SK-N-SH (cell line): Measurements from ENCODE around the gene HSFX4. TPM values are rescaled to one million over a fixed set of nuclear protein-coding genes. Genes with fewer than 3 reads are reported as not detected.

Source experiments
- CTCF ChIA-PET: fragments of 300-600, 350-600 bp; formaldehyde crosslinking; extraction: SDS; loops from one replicate; lab custom pipeline; 2021; lab: Yijun Ruan, JAX
- POLR2A ChIA-PET: fragments of 350-600 bp; sonication (Branson Sonifier 250); formaldehyde crosslinking; extraction: SDS; loops from one replicate; lab custom pipeline; 2020; ENCODE audit warnings: antibody characterized with exemption, inconsistent platforms; lab: Yijun Ruan, JAX
- DNase-seq: peaks from one replicate; pipeline ENCODE4 v3.0.0; 2012
- H2AFZ ChIP-seq: fragments of 200-600 bp; sonication (generic); 2 replicates; pipeline ENCODE4 v1.8.1; 2016; ENCODE audit warnings: antibody characterized with exemption, mild to moderate bottlenecking, low read depth
- H3F3A ChIP-seq: fragments of 200-600 bp; sonication (generic); replicated peaks from 2 replicates; pipeline ENCODE3; 2016; ENCODE audit warnings: antibody characterized with exemption, mild to moderate bottlenecking; ENCODE audit not compliant: insufficient read depth
- H3K27ac ChIP-seq, 2 experiments: fragments of 200-500 bp in 1 of 2; fragments of 200-600 bp in 1 of 2; sonication (Bioruptor generic) in 1 of 2; sonication (generic), shearing (Covaris generic) in 1 of 2; 2 replicates each; pipeline versions ENCODE4 v1.5.1 to v1.6.1; 2014 to 2016; ENCODE audit warnings: low read depth in 2 of 2, inconsistent platforms in 1 of 2, low read length in 1 of 2, mild to moderate bottlenecking in 1 of 2, mixed read lengths in 1 of 2
- H3K27me3 ChIP-seq: fragments of 200-600 bp; sonication (generic), shearing (Covaris generic); 2 replicates; pipeline ENCODE4 v1.6.1; 2016; ENCODE audit warnings: mixed run types; ENCODE audit not compliant: insufficient read depth
- H3K36me3 ChIP-seq, 2 experiments: fragments of 200-500 bp in 1 of 2; fragments of 200-600 bp in 1 of 2; sonication (Bioruptor generic) in 1 of 2; sonication (generic) in 1 of 2; replicated peaks in 1 of 2; 2 replicates each; pipeline versions ENCODE3 to v1.5.1; 2014 to 2016; ENCODE audit warnings: low read length in 1 of 2, mild to moderate bottlenecking in 1 of 2; ENCODE audit not compliant: insufficient read depth in 2 of 2, control insufficient read depth in 1 of 2
- H3K4me1 ChIP-seq, 2 experiments: fragments of 200-500 bp in 1 of 2; fragments of 200-600 bp in 1 of 2; sonication (Bioruptor generic) in 1 of 2; sonication (generic), shearing (Covaris generic) in 1 of 2; 2 replicates each; pipeline versions ENCODE4 v1.5.1 to v1.6.1; 2014 to 2016; ENCODE audit warnings: low read depth in 1 of 2, low read length in 1 of 2, mixed run types in 1 of 2; ENCODE audit not compliant: insufficient read depth in 2 of 2, control insufficient read depth in 1 of 2
- H3K4me2 ChIP-seq: fragments of 200-600 bp; sonication (generic), shearing (Covaris generic); 2 replicates; pipeline ENCODE4 v1.6.1; 2017; ENCODE audit warnings: mixed run types
- H3K4me3 ChIP-seq, 2 experiments: fragments of 200-500 bp in 1 of 2; fragments of 200-600 bp in 1 of 2; sonication (Bioruptor generic) in 1 of 2; sonication (generic), shearing (Covaris generic) in 1 of 2; 2 replicates each; pipeline versions ENCODE4 v1.5.1 to v1.8.1; 2014 to 2016; ENCODE audit warnings: low read depth in 2 of 2, inconsistent platforms in 1 of 2, low read length in 1 of 2, mild to moderate bottlenecking in 1 of 2, mixed read lengths in 1 of 2, moderate library complexity in 1 of 2
- H3K79me2 ChIP-seq: fragments of 200-600 bp; sonication (generic); 2 replicates; pipeline ENCODE4 v1.8.1; 2017; ENCODE audit warnings: mild to moderate bottlenecking; ENCODE audit not compliant: insufficient read depth
- H3K9ac ChIP-seq: fragments of 200-600 bp; sonication (generic); 2 replicates; pipeline ENCODE4 v1.6.1; 2017; ENCODE audit warnings: mixed run types
- H3K9me2 ChIP-seq: fragments of 200-600 bp; sonication (generic); 2 replicates; pipeline ENCODE4 v1.6.1; 2017; ENCODE audit warnings: mixed run types
- H3K9me3 ChIP-seq: fragments of 200-600 bp; sonication (generic); 2 replicates; pipeline ENCODE4 v1.6.1; 2017; ENCODE audit warnings: mixed run types, mild to moderate bottlenecking, moderate library complexity
- H4K20me1 ChIP-seq: fragments of 200-600 bp; sonication (generic); 2 replicates; pipeline ENCODE4 v1.6.1; 2017; ENCODE audit warnings: mild to moderate bottlenecking, mixed run types; ENCODE audit not compliant: insufficient read depth
- ELF1 ChIP-seq: IDR thresholded peaks from 2 replicates; pipeline ENCODE4 v1.4.0; 2012
- EP300 ChIP-seq, 2 experiments: IDR thresholded peaks; 2 replicates each; pipeline versions ENCODE4 v1.4.0 to v1.6.1; 2012; ENCODE audit warnings: borderline replicate concordance in 1 of 2, low read depth in 1 of 2, low read length in 1 of 2
- EZH2phosphoT487 ChIP-seq: fragments of 200-600 bp; sonication (generic); IDR thresholded peaks from 2 replicates; pipeline ENCODE4 v1.6.1; 2017; ENCODE audit warnings: low read depth, mixed run types, mild to moderate bottlenecking, antibody characterized with exemption, moderate library complexity, borderline replicate concordance
- FOXJ3 ChIP-seq: sonication (generic); formaldehyde crosslinking; IDR thresholded peaks from 2 replicates; pipeline ENCODE4 v1.5.1; 2020; ENCODE audit warnings: mild to moderate bottlenecking, missing genetic modification reagents
- JUND ChIP-seq: IDR thresholded peaks from 2 replicates; pipeline ENCODE4 v1.4.0; 2012
- MXI1 ChIP-seq: IDR thresholded peaks from 2 replicates; pipeline ENCODE4 v1.6.1; 2012; ENCODE audit warnings: mild to moderate bottlenecking, low read depth, low read length, improper control_type of control experiment
- POLR2AphosphoS5 ChIP-seq: IDR thresholded peaks from 2 replicates; pipeline ENCODE4 v1.6.1; 2012; ENCODE audit warnings: low read depth, low read length
- RAD21 ChIP-seq: IDR thresholded peaks from 2 replicates; pipeline ENCODE4 v1.6.1; 2012; ENCODE audit warnings: mild to moderate bottlenecking, low read length
- RXRA ChIP-seq: IDR thresholded peaks from 2 replicates; pipeline ENCODE4 v1.4.0; 2012; ENCODE audit warnings: low read depth, mild to moderate bottlenecking, borderline replicate concordance
- SIN3A ChIP-seq: IDR thresholded peaks from 2 replicates; pipeline ENCODE4 v1.6.1; 2012; ENCODE audit warnings: low read depth, mild to moderate bottlenecking, low read length, moderate library complexity, borderline replicate concordance
- SMC3 ChIP-seq: IDR thresholded peaks from 2 replicates; pipeline ENCODE4 v1.6.1; 2012; ENCODE audit warnings: low read depth, low read length, improper control_type of control experiment
- TAF1 ChIP-seq: IDR thresholded peaks from 2 replicates; pipeline ENCODE4 v1.6.1; 2012; ENCODE audit warnings: low read depth, mild to moderate bottlenecking, low read length, moderate library complexity, borderline replicate concordance
- TCF12 ChIP-seq: IDR thresholded peaks from 2 replicates; pipeline ENCODE4 v1.4.0; 2012
- TEAD4 ChIP-seq: IDR thresholded peaks from 2 replicates; pipeline ENCODE4 v1.4.0; 2012; ENCODE audit warnings: mild to moderate bottlenecking, borderline replicate concordance; ENCODE audit not compliant: insufficient read depth
- WGBS: methylation state at CpG from one replicate; pipeline ENCODE4 v1.1.6; 2017; ENCODE audit warnings: low lambda C conversion rate; 5-methylcytosine and 5-hydroxymethylcytosine counted together
- polyA plus RNA-seq, 3 experiments: library from polyadenylated mRNA; depleted of rRNA; stranded (reverse); fragments of >200 nt; gene quantifications; 2 replicates each; pipeline ENCODE4 v1.2.3, GENCODE V29; 2012
- TF ChIP-seq, protein P1 (sequence below): IDR thresholded peaks from 2 replicates; pipeline ENCODE4 v1.4.0; 2012; ENCODE audit warnings: low read depth
- TF ChIP-seq, protein P2 (sequence below): IDR thresholded peaks from 2 replicates; pipeline ENCODE4 v1.4.0; 2012; ENCODE audit warnings: low read depth, borderline replicate concordance
- TF ChIP-seq, protein P3 (sequence below): IDR thresholded peaks from 2 replicates; pipeline ENCODE4 v1.6.1; 2012; ENCODE audit warnings: mild to moderate bottlenecking, low read depth, low read length, moderate library complexity
- TF ChIP-seq, protein P4 (sequence below): fragments of 150-350 bp; IDR thresholded peaks from 2 replicates; pipeline ENCODE4 v1.6.1; 2017; ENCODE audit warnings: antibody characterized with exemption, low read length, low read depth, borderline replicate concordance

Gene HSFX4
- polyA plus RNA-seq, 1 of the 3 experiments (the other 2 are of a cell fraction) = not detected

DNA sequence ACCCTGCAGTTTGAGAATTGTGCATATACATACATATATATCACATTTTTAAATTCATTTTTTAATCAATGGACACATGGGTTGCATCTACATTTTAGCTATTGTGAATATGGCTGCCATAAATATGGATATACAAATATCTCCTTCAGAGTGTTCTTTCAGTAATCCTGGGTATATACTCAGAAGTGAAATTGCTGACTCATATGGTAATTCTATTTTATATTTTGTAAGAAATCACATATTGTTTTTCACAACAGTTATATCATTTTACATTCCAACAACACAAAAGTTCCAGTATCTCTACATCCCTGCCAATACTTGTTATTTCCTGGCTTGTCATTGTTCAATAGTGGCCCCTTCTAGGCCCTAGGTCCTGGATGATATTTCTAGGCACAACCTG lies 20.6 kb upstream of the HSFX4 start:
- Histone ChIP-seq H3K79me2 (no peaks in the 10 kb centered on the region), H3K36me3 (no peaks in the 10 kb centered on the region), H3K4me1 (no peaks in the 10 kb centered on the region), H2AFZ (no peak overlapping the region), H3K9me2 (no peaks in the 10 kb centered on the region), H3F3A (no peaks in the 10 kb centered on the region), H3K4me3 (no peak overlapping the region), H3K4me2 (no peak overlapping the region), H3K27ac (no peak overlapping the region), H4K20me1 (no peaks in the 10 kb centered on the region), H3K9me3 (no peaks in the 10 kb centered on the region)
- ChIA-PET CTCF (no interaction called here), POLR2A (no interaction called here)
- DNase-seq = no peak
- TF ChIP-seq POLR2AphosphoS5 (no peak), SMC3 (no peak), TEAD4 (no peak), FOXJ3 (CRISPR knock-in tag) (no peak)
- TF ChIP-seq, protein P1, sequence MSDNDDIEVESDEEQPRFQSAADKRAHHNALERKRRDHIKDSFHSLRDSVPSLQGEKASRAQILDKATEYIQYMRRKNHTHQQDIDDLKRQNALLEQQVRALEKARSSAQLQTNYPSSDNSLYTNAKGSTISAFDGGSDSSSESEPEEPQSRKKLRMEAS = no peak
- TF ChIP-seq, protein P2, sequence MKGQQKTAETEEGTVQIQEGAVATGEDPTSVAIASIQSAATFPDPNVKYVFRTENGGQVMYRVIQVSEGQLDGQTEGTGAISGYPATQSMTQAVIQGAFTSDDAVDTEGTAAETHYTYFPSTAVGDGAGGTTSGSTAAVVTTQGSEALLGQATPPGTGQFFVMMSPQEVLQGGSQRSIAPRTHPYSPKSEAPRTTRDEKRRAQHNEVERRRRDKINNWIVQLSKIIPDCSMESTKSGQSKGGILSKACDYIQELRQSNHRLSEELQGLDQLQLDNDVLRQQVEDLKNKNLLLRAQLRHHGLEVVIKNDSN = no peak
- TF ChIP-seq, protein P3, sequence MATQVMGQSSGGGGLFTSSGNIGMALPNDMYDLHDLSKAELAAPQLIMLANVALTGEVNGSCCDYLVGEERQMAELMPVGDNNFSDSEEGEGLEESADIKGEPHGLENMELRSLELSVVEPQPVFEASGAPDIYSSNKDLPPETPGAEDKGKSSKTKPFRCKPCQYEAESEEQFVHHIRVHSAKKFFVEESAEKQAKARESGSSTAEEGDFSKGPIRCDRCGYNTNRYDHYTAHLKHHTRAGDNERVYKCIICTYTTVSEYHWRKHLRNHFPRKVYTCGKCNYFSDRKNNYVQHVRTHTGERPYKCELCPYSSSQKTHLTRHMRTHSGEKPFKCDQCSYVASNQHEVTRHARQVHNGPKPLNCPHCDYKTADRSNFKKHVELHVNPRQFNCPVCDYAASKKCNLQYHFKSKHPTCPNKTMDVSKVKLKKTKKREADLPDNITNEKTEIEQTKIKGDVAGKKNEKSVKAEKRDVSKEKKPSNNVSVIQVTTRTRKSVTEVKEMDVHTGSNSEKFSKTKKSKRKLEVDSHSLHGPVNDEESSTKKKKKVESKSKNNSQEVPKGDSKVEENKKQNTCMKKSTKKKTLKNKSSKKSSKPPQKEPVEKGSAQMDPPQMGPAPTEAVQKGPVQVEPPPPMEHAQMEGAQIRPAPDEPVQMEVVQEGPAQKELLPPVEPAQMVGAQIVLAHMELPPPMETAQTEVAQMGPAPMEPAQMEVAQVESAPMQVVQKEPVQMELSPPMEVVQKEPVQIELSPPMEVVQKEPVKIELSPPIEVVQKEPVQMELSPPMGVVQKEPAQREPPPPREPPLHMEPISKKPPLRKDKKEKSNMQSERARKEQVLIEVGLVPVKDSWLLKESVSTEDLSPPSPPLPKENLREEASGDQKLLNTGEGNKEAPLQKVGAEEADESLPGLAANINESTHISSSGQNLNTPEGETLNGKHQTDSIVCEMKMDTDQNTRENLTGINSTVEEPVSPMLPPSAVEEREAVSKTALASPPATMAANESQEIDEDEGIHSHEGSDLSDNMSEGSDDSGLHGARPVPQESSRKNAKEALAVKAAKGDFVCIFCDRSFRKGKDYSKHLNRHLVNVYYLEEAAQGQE = no peak
- TF ChIP-seq, all 33 proteins: peak for 0
- Histone ChIP-seq H3K27me3 (no peaks in the 10 kb centered on the region), H3K9ac (no peak overlapping the region)

DNA sequence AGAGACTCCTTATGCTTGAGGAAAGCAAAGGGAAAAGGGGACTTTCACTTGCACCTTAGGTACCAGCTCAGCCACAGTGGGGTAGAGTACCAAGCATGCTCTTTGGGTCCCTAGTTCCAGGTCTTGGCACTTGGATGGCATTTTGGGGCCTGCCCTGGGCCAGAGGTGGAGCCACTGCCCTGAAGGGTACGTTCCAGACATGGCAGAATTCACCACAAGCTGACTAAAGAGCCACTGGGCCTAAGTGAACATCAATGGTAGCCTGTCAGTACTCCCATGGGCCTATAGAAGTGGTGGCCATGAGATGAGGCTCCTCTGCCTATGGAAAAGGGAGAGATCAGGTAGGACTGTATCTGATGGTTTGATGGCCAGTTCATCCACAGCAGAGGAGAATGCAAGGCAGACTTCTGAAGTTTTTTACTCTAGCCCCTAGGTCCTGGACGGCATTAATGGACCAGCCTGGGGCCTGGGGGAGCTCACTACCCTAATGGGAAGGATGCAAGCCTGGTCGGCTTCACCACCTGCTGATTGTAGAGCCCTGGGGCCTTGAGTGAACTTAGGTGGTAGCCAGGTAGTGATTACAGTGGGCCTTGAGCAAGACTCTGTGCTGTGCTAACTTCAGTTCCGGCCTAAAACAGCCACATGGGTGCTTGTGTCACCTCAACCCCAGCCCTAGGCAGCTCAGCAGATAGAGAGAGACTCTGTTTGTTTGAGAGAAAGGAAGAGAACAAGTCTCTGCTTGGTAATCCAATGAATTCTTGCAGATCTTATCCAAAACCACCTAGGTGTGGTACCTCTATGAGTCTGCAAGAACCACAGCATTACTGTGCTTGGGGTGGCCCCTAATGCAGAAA lies 19.8 kb upstream of the HSFX4 start:
- DNase-seq = no peak

More for the DNA sequence above, 19.8 kb upstream of the HSFX4 start:
- Histone ChIP-seq H2AFZ (no peak overlapping the region), H3K9me3 (no peaks in the 10 kb centered on the region), H3K27ac (no peak overlapping the region), H3K4me2 (no peak overlapping the region), H3K27me3 (no peaks in the 10 kb centered on the region), H3K4me3 (no peak overlapping the region), H3F3A (no peaks in the 10 kb centered on the region), H3K9me2 (no peaks in the 10 kb centered on the region), H3K4me1 (no peaks in the 10 kb centered on the region), H3K79me2 (no peaks in the 10 kb centered on the region), H4K20me1 (no peaks in the 10 kb centered on the region), H3K9ac (no peak overlapping the region), H3K36me3 (no peaks in the 10 kb centered on the region)
- 37% methylated on average over 3 of the region's 4 CpGs for WGBS
- TF ChIP-seq SMC3 = no peak
- TF ChIP-seq ELF1 = no peak
- no peak for TF ChIP-seq SIN3A
- no peak for TF ChIP-seq FOXJ3 (CRISPR knock-in tag)
- no peak for TF ChIP-seq TAF1
- no peak for TF ChIP-seq EP300 (IDR thresholded peaks at IDR 0.05; ENCODE audit: borderline replicate concordance in 1 of 2, low read depth in 1 of 2, low read length in 1 of 2)
- no peak for TF ChIP-seq TCF12
- TF ChIP-seq TEAD4 = no peak
- TF ChIP-seq, protein P4, sequence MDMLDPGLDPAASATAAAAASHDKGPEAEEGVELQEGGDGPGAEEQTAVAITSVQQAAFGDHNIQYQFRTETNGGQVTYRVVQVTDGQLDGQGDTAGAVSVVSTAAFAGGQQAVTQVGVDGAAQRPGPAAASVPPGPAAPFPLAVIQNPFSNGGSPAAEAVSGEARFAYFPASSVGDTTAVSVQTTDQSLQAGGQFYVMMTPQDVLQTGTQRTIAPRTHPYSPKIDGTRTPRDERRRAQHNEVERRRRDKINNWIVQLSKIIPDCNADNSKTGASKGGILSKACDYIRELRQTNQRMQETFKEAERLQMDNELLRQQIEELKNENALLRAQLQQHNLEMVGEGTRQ = no peak
- TF ChIP-seq EZH2phosphoT487 = no peak
- TF ChIP-seq, protein P1 = no peak
- TF ChIP-seq RXRA = no peak
- no peak for TF ChIP-seq RAD21
- TF ChIP-seq JUND = no peak
- no peak for TF ChIP-seq MXI1
- ChIA-PET POLR2A (no interaction called here), CTCF (no interaction called here)
